KOPT-K1 (cell line): ENCODE data around the gene CIITA.
"Not testable (repeated sequence)": the region's sequence is repeated elsewhere in the genome, so short reads cannot be mapped to it uniquely, and the experiment has no call there.

Experiments
- H3K27ac ChIP-seq: fragments of 200-600 bp; sonication (generic); 2 replicates; pipeline ENCODE4 v1.5.1; 2016; ENCODE audit warnings: antibody characterized with exemption, mild to moderate bottlenecking, low read depth, low read length; ENCODE audit not compliant: poor library complexity, severe bottlenecking
- H3K36me3 ChIP-seq: fragments of 200-600 bp; sonication (generic); 2 replicates; pipeline ENCODE4 v1.5.1; 2017; ENCODE audit warnings: antibody characterized with exemption, mild to moderate bottlenecking, low read length, moderate library complexity; ENCODE audit not compliant: insufficient read depth
- H3K9me3 ChIP-seq: fragments of 200-600 bp; sonication (generic); 2 replicates; pipeline ENCODE4 v1.5.1; 2017; ENCODE audit warnings: antibody characterized with exemption, low read length, mild to moderate bottlenecking; ENCODE audit not compliant: insufficient read depth, poor library complexity, severe bottlenecking

The CIITA gene

GRCh38 chr16:10918294-10919002 is 41.4 kb downstream of the CIITA start:
- no peak overlapping the region for H3K27ac ChIP-seq
- no peaks in the 10 kb centered on the region for H3K9me3 ChIP-seq
- H3K36me3 ChIP-seq, result no peaks in the 10 kb centered on the region

- Histone ChIP-seq H3K36me3 (no peaks in the 10 kb centered on the region), H3K27ac (no peak overlapping the region), H3K9me3 (no peaks in the 10 kb centered on the region)
These were observed 42.0 kb downstream of the CIITA start for GRCh38 chr16:10919003-10919351.

GRCh38 chr16:10920726-10921427 is 43.9 kb downstream of the CIITA start:
- Histone ChIP-seq H3K36me3 (peaks cover 6% of the 10 kb centered on the region; the same call in 1 of the 2 replicates), H3K9me3 (no peaks in the 10 kb centered on the region), H3K27ac (no peak overlapping the region)

GRCh38 chr16:10921536-10922327 is 44.7 kb downstream of the CIITA start:
- H3K27ac ChIP-seq, result no peak overlapping the region
- no peaks in the 10 kb centered on the region for H3K9me3 ChIP-seq
- H3K36me3 ChIP-seq, result peaks cover 7% of the 10 kb centered on the region; the same call in 1 of the 2 replicates

- no peaks in the 10 kb centered on the region for H3K9me3 ChIP-seq
- peaks cover 14% of the 10 kb centered on the region; the same call in 1 of the 2 replicates for H3K36me3 ChIP-seq
- H3K27ac ChIP-seq, result no peak overlapping the region
These were observed 45.5 kb downstream of the CIITA start for GRCh38 chr16:10922328-10923145.

GRCh38 chr16:10923146-10923649 is 46.2 kb downstream of the CIITA start:
- H3K36me3 ChIP-seq, result peaks cover 21% of the 10 kb centered on the region; the same call in 1 of the 2 replicates
- H3K9me3 ChIP-seq, result no peaks in the 10 kb centered on the region
- no peak overlapping the region for H3K27ac ChIP-seq

- Histone ChIP-seq H3K27ac (no peak overlapping the region), H3K9me3 (no peaks in the 10 kb centered on the region), H3K36me3 (peaks cover 26% of the 10 kb centered on the region; the same call in 1 of the 2 replicates)
These were observed 46.7 kb downstream of the CIITA start for GRCh38 chr16:10923650-10924214.

GRCh38 chr16:10925285-10925684 is 48.3 kb downstream of the CIITA start:
- H3K27ac ChIP-seq, H3K9me3 ChIP-seq: not testable (repeated sequence)
- peaks cover 32% of the 10 kb centered on the region; the same call in 1 of the 2 replicates for H3K36me3 ChIP-seq

- Histone ChIP-seq H3K36me3 (peaks cover 32% of the 10 kb centered on the region; the same call in 1 of the 2 replicates), H3K27ac (no peak overlapping the region), H3K9me3 (no peaks in the 10 kb centered on the region)
These were observed 49.1 kb downstream of the CIITA start for GRCh38 chr16:10926094-10926493.

GRCh38 chr16:10926867-10927266 is 49.9 kb downstream of the CIITA start:
- H3K9me3 ChIP-seq, result no peaks in the 10 kb centered on the region
- H3K36me3 ChIP-seq, result peaks cover 39% of the 10 kb centered on the region; the same call in 1 of the 2 replicates
- H3K27ac ChIP-seq, result no peak overlapping the region

GRCh38 chr16:10927497-10928112 is 50.6 kb downstream of the CIITA start:
- H3K9me3 ChIP-seq, result no peaks in the 10 kb centered on the region
- H3K27ac ChIP-seq, result no peak overlapping the region
- peaks cover 39% of the 10 kb centered on the region; the same call in 1 of the 2 replicates for H3K36me3 ChIP-seq

GRCh38 chr16:10929097-10929496 is 52.1 kb downstream of the CIITA start:
- not testable (repeated sequence) for H3K27ac ChIP-seq, H3K9me3 ChIP-seq
- peaks cover 51% of the 10 kb centered on the region; the same call in 1 of the 2 replicates for H3K36me3 ChIP-seq

- peaks cover 56% of the 10 kb centered on the region; the same call in 1 of the 2 replicates for H3K36me3 ChIP-seq
- H3K9me3 ChIP-seq, result no peaks in the 10 kb centered on the region
These were observed 53.1 kb downstream of the CIITA start for GRCh38 chr16:10929853-10930754.

More at GRCh38 chr16:10929853-10930754, 53.1 kb downstream of the CIITA start:
- no peak overlapping the region for H3K27ac ChIP-seq
